Kidney (tissue), 14 donors: Measurements from ENCODE around the gene SPECC1. TPM values are rescaled to one million over a fixed set of nuclear protein-coding genes. Genes with fewer than 3 reads are reported as not detected.

Source experiments
- DNase-seq, 5 donors: peaks; one replicate each; pipeline ENCODE4 v3.0.0-alpha.2; 2013 to 2020
- FAIRE-seq: peaks from 2 replicates; lab custom pipeline; 2012; peaks lifted over from hg19 to GRCh38; lab: Jason Lieb, UNC
- H3K27ac ChIP-seq, 2 donors: one replicate each; pipeline ENCODE4 v1.7.0; 2013; ENCODE audit warnings: low read depth in 2 of 2, low read length in 2 of 2, inconsistent platforms in 1 of 2
- H3K27me3 ChIP-seq: one replicate; pipeline ENCODE4 v1.7.1; 2013; ENCODE audit warnings: low read length, inconsistent platforms; ENCODE audit not compliant: control insufficient read depth, insufficient read depth
- H3K36me3 ChIP-seq, 3 donors: one replicate each; pipeline versions ENCODE4 v1.7.0 to v1.7.1; 2013; ENCODE audit warnings: low read length in 3 of 3, control low read depth in 1 of 3, inconsistent platforms in 1 of 3; ENCODE audit not compliant: insufficient read depth in 3 of 3, control insufficient read depth in 2 of 3
- H3K4me1 ChIP-seq, 3 donors: one replicate each; pipeline versions ENCODE4 v1.7.0 to v1.7.1; 2013; ENCODE audit warnings: low read length in 3 of 3, inconsistent platforms in 1 of 3, low read depth in 1 of 3; ENCODE audit not compliant: control insufficient read depth in 2 of 3, insufficient read depth in 2 of 3
- H3K4me3 ChIP-seq, 3 donors: one replicate each; pipeline versions ENCODE4 v1.7.0 to v1.8.1; 2013; ENCODE audit warnings: low read length in 3 of 3, control low read depth in 1 of 3, inconsistent platforms in 1 of 3
- H3K9ac ChIP-seq, 3 donors: one replicate each; pipeline versions ENCODE4 v1.7.0 to v1.7.1; 2013; ENCODE audit warnings: low read length in 3 of 3, control low read depth in 1 of 3, inconsistent platforms in 1 of 3
- H3K9me3 ChIP-seq, 3 donors: one replicate each; pipeline versions ENCODE4 v1.7.0 to v1.7.1; 2013; ENCODE audit warnings: low read length in 3 of 3, control low read depth in 1 of 3, inconsistent platforms in 1 of 3; ENCODE audit not compliant: control insufficient read depth in 2 of 3, insufficient read depth in 1 of 3
- intact Hi-C: fragments of 100-400 bp; cut with DNase I; formaldehyde crosslinking; loops from one replicate; pipeline ENCODE4 v1.11.1; 2022
- polyA plus RNA-seq: library from polyadenylated mRNA; stranded (reverse); fragments of 350-450 nt; fragmentation: Illumina TruSeq; extraction: RNeasy Lipid Tissue Mini Kit (QIAGEN cat#74804); gene quantifications from one replicate; pipeline ENCODE4 v1.2.3, GENCODE V29; 2014; ENCODE audit warnings: low read depth, low replicate concordance; ENCODE audit not compliant: insufficient read depth
- total RNA-seq: library from RNA; stranded (reverse); fragmentation: NEBNext Ultra II Directional; extraction: Animal tissue kit (Norgen Biotek cat#: 25700); gene quantifications from one replicate; pipeline ENCODE4 v1.2.1, GENCODE V29; 2021
- TF ChIP-seq, protein P1 (sequence below): IDR thresholded peaks from 3 replicates; pipeline ENCODE4 v1.5.1; 2012; ENCODE audit warnings: mild to moderate bottlenecking, moderate library complexity, borderline replicate concordance; ENCODE audit not compliant: insufficient read depth; ENCODE audit errors: extremely low read depth
- donor health status: control.
- donor health status: control.
- donor health status: control.
- donor health status: control.
- donor health status: control.
- donor health status: DM: yes; HTN: yes; CAD: no.
- donor health status: Normal renal cell carcinoma (clear cell type).

The SPECC1 gene
- total and polyA plus RNA-seq, 2 donors from 2014 or later = 7.6 to 29.1 TPM

DNA sequence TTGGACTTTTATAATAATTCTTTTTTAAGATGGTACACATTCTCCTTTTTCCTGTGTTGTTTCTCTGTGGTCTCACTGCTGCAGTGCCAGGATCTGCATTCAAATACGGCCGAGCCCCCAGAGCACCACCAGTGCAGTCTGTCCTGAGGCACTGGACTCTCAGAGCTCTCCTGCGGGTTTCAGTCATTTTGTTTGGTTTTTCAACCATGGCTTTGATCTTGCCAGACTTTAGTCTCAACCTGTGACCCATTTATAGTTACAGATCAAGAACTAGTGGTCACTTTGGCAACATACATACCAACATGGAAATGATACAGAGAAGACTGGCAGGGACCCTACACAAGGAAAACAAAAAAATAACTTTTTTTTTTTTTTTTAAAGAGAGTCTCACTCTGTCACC is 280.8 kb downstream of the SPECC1 start:
- H3K9me3 ChIP-seq = no peaks in the 10 kb centered on the region
- no peaks in the 10 kb centered on the region for H3K27me3 ChIP-seq
- H3K9ac ChIP-seq = no peak overlapping the region
- no peak for FAIRE-seq
- no peak overlapping the region for H3K4me3 ChIP-seq
- intact Hi-C loops = no loop called here
- H3K36me3 ChIP-seq = no peaks in the 10 kb centered on the region
- no peak overlapping the region for H3K27ac ChIP-seq
- no peak for DNase-seq
- TF ChIP-seq, protein P1, sequence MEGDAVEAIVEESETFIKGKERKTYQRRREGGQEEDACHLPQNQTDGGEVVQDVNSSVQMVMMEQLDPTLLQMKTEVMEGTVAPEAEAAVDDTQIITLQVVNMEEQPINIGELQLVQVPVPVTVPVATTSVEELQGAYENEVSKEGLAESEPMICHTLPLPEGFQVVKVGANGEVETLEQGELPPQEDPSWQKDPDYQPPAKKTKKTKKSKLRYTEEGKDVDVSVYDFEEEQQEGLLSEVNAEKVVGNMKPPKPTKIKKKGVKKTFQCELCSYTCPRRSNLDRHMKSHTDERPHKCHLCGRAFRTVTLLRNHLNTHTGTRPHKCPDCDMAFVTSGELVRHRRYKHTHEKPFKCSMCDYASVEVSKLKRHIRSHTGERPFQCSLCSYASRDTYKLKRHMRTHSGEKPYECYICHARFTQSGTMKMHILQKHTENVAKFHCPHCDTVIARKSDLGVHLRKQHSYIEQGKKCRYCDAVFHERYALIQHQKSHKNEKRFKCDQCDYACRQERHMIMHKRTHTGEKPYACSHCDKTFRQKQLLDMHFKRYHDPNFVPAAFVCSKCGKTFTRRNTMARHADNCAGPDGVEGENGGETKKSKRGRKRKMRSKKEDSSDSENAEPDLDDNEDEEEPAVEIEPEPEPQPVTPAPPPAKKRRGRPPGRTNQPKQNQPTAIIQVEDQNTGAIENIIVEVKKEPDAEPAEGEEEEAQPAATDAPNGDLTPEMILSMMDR = no peak
- H3K4me1 ChIP-seq = no peaks in the 10 kb centered on the region

DNA sequence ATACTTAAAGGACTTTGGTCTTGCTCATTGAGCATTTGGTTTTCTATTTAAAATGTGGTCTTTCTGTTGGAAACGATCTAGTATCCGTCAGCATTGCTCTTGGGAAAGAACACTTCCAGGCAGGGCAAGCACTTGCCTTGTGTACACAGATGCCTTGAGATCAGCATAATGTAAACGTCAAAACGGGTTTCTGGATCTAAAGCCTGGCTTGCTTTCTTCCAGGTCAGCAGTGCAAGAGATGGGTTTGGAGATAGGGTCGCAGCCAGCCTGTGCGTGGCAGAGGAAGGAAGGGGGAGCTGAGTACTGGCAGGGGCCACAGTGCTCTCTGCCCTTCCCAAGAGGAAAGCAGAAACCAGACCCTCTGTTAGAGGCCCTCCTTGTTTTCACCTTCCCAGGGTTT is 282.7 kb downstream of the SPECC1 start:
- Histone ChIP-seq H3K27ac (no peak overlapping the region), H3K36me3 (no peaks in the 10 kb centered on the region), H3K4me1 (no peaks in the 10 kb centered on the region), H3K27me3 (no peaks in the 10 kb centered on the region), H3K9ac (no peak overlapping the region), H3K4me3 (no peak overlapping the region), H3K9me3 (no peaks in the 10 kb centered on the region)
- FAIRE-seq (no peak), DNase-seq (no peak)
- intact Hi-C loops = no loop called here
- TF ChIP-seq, protein P1 = no peak

- H3K9ac ChIP-seq = no peak overlapping the region
- TF ChIP-seq, protein P1 = no peak
- H3K27ac ChIP-seq = no peak overlapping the region
- H3K4me3 ChIP-seq = no peak overlapping the region
- H3K9me3 ChIP-seq = no peaks in the 10 kb centered on the region
- no peaks in the 10 kb centered on the region for H3K27me3 ChIP-seq
- no peaks in the 10 kb centered on the region for H3K4me1 ChIP-seq
- no peak for DNase-seq
- no peaks in the 10 kb centered on the region for H3K36me3 ChIP-seq
- FAIRE-seq = no peak
- intact Hi-C loops = no loop called here
These were observed 284.3 kb downstream of the SPECC1 start for GRCh38 chr17:20293501-20293900.

DNA sequence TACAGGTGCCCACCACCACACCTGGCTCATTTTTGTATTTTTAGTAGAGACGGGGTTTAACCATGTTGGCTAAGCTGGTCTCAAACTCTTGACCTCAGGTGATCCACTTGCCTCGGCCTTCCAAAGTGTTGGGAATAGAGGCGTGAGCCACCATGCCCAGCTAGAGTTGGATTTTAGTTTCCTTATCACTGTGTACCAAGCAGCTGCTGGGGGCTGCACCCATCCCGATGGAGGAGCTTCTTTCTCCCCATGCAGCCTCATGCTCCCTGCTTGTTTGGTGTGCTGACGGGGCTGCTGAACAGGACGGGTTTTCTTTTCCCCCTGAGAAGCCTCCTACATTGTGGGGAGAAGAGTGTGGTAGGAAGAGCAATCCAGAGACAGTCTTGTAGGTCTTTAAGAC is 285.0 kb downstream of the SPECC1 start:
- H3K9me3 ChIP-seq = no peaks in the 10 kb centered on the region
- H3K4me1 ChIP-seq = no peaks in the 10 kb centered on the region
- H3K27me3 ChIP-seq = no peaks in the 10 kb centered on the region
- FAIRE-seq = no peak
- intact Hi-C loops = no loop called here
- DNase-seq = no peak
- TF ChIP-seq, protein P1 = no peak
- H3K4me3 ChIP-seq = no peak overlapping the region
- no peaks in the 10 kb centered on the region for H3K36me3 ChIP-seq
- H3K27ac ChIP-seq = no peak overlapping the region
- no peak overlapping the region for H3K9ac ChIP-seq
